Gastroesophageal sphincter (tissue), 3 donors: ENCODE measurements around the gene MAP1LC3A.

Source experiments
- EP300 ChIP-seq: sonication (generic); formaldehyde crosslinking; IDR thresholded peaks from one replicate; pipeline ENCODE4 v1.6.1; 2017; ENCODE audit warnings: antibody characterized with exemption, mild to moderate bottlenecking
- POLR2A ChIP-seq, 2 donors: fragments of 450-650 bp; IDR thresholded peaks; one replicate each; pipeline ENCODE4 v1.6.1; 2017; ENCODE audit warnings: antibody characterized with exemption in 2 of 2, mild to moderate bottlenecking in 2 of 2, moderate library complexity in 1 of 2
- POLR2AphosphoS5 ChIP-seq: sonication (generic); formaldehyde crosslinking; IDR thresholded peaks from one replicate; pipeline ENCODE4 v1.6.1; 2017; ENCODE audit warnings: antibody characterized with exemption
- TF ChIP-seq, protein P1 (sequence below), 4 experiments: fragments of 200-600 bp in 2 of 4; fragments of 450-650 bp in 2 of 4; sonication (generic) in 1 of 4; IDR thresholded peaks; one replicate each; pipeline ENCODE4 v1.5.1; 2017 to 2019; ENCODE audit warnings: antibody characterized with exemption in 4 of 4, mild to moderate bottlenecking in 2 of 4, moderate library complexity in 2 of 4

DNA sequence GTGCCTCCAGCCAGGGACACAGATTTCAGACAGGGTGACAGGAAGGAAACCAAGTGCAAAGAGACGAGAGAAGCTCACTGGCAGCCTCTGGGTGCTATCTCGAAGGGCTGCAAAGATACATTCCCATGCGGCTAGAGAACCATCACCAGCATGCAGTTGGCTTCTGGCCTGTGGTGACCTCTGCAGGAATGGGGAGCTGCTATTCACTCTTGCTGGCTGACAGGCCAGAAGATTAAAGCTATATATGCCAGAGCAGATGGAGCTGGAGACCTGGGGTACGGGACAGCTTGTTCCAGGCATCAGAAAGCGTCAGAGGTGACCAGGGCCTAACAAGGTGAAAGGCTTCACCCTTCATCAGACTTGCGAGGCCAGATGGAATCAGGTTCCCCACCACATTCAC, 20.0 kb downstream of the MAP1LC3A start:
- TF ChIP-seq, protein P1, sequence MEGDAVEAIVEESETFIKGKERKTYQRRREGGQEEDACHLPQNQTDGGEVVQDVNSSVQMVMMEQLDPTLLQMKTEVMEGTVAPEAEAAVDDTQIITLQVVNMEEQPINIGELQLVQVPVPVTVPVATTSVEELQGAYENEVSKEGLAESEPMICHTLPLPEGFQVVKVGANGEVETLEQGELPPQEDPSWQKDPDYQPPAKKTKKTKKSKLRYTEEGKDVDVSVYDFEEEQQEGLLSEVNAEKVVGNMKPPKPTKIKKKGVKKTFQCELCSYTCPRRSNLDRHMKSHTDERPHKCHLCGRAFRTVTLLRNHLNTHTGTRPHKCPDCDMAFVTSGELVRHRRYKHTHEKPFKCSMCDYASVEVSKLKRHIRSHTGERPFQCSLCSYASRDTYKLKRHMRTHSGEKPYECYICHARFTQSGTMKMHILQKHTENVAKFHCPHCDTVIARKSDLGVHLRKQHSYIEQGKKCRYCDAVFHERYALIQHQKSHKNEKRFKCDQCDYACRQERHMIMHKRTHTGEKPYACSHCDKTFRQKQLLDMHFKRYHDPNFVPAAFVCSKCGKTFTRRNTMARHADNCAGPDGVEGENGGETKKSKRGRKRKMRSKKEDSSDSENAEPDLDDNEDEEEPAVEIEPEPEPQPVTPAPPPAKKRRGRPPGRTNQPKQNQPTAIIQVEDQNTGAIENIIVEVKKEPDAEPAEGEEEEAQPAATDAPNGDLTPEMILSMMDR (IDR thresholded peaks at IDR 0.05), result no peak
- TF ChIP-seq POLR2A (IDR thresholded peaks at IDR 0.05) (no peak), EP300 (no peak), POLR2AphosphoS5 (no peak)
